Hepatocyte (in vitro differentiated cells): Measurements from ENCODE around the gene SCN2A.

Experiments used
- CTCF ChIP-seq: fragments of 200-600 bp; sonication (generic); IDR thresholded peaks from 2 replicates; pipeline ENCODE4 v1.5.1; 2016; ENCODE audit warnings: antibody characterized with exemption, mild to moderate bottlenecking; ENCODE audit not compliant: poor library complexity
- EZH2 ChIP-seq: fragments of 200-600 bp; sonication (generic); IDR thresholded peaks from 2 replicates; pipeline ENCODE4 v1.6.1; 2016; ENCODE audit warnings: antibody characterized with exemption, mild to moderate bottlenecking, borderline replicate concordance

- TF ChIP-seq EZH2 (no peak), CTCF (no peak)
These were observed 151.7 kb downstream of the SCN2A start for GRCh38 chr2:165390875-165391274.
